ENCODE measurements around the gene PARD3B.

GRCh38 chr2:205660521-205661124 lies 1115.3 kb downstream of the PARD3B start:
- no peak for TF ChIP-seq CTCF (IDR thresholded peaks at IDR 0.05)
- no peak for TF ChIP-seq POLR2A (IDR thresholded peaks at IDR 0.05)
- TF ChIP-seq POLR2AphosphoS5 (IDR thresholded peaks at IDR 0.05) = peak in 1 of 3 donors; percentile 51
- TF ChIP-seq EP300 (IDR thresholded peaks at IDR 0.05) = no peak

Measured in stomach (tissue), 4 donors.